ENCODE data around the gene PLA2G6.

- TF ChIP-seq, protein P1, sequence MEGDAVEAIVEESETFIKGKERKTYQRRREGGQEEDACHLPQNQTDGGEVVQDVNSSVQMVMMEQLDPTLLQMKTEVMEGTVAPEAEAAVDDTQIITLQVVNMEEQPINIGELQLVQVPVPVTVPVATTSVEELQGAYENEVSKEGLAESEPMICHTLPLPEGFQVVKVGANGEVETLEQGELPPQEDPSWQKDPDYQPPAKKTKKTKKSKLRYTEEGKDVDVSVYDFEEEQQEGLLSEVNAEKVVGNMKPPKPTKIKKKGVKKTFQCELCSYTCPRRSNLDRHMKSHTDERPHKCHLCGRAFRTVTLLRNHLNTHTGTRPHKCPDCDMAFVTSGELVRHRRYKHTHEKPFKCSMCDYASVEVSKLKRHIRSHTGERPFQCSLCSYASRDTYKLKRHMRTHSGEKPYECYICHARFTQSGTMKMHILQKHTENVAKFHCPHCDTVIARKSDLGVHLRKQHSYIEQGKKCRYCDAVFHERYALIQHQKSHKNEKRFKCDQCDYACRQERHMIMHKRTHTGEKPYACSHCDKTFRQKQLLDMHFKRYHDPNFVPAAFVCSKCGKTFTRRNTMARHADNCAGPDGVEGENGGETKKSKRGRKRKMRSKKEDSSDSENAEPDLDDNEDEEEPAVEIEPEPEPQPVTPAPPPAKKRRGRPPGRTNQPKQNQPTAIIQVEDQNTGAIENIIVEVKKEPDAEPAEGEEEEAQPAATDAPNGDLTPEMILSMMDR (IDR thresholded peaks at IDR 0.05; ENCODE audit: poor library complexity) = no peak
- no peak for TF ChIP-seq EZH2phosphoT487 (IDR thresholded peaks at IDR 0.05; ENCODE audit: low read depth, severe bottlenecking, unreplicated experiment)
- no peak for TF ChIP-seq EZH2 (IDR thresholded peaks at IDR 0.05; ENCODE audit: borderline replicate concordance)
Measured at GRCh38 chr22:38129856-38130255, 51.8 kb downstream of the PLA2G6 start.

All from hepatocyte (in vitro differentiated cells).